Lung microvascular endothelial cell (primary cell): ENCODE data around the gene CNTNAP2. TPM values are rescaled to one million over a fixed set of nuclear protein-coding genes. Genes with fewer than 3 reads are reported as not detected.

ENCODE experiments used
- DNase-seq, 2 donors: peaks; one replicate each; pipeline versions ENCODE4 v3.0.0 to v3.0.0-alpha.2; 2010; ENCODE audit warnings: low read depth in 2 of 2
- total RNA-seq: library from RNA; depleted of rRNA; stranded (reverse); fragments of >200 nt; gene quantifications from 2 replicates; pipeline ENCODE4 v1.2.1, GENCODE V29; 2014

CNTNAP2 gene
- total RNA-seq, 1 donor from 2014 or later: under 0.01 TPM

- DNase-seq: no peak
These were observed 2057.8 kb downstream of the CNTNAP2 start for GRCh38 chr7:148174376-148174775.

DNA sequence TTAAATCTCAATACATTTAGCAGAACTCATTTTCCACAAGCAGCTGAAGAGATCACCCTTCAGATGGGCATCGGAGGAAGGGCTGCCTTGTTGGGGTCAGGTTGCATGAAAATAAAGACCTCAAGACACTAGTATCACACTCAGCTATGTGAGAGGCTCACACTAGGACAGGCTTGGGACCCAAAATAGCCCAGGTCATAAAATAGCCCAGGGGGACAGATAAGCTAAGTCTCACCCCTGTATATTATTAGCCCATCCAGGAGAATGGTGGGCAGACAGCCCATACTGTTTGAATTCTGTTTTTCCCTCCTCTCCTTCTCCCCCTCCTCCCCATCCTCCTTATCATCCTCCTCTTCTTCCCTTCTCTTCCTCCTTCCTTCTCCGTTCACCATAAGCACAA is 2058.9 kb downstream of the CNTNAP2 start:
- no peak for DNase-seq

- no peak for DNase-seq
These were observed 2061.4 kb downstream of the CNTNAP2 start for GRCh38 chr7:148177972-148178371.

GRCh38 chr7:148180075-148180474 is 2063.5 kb downstream of the CNTNAP2 start:
- DNase-seq: no peak

GRCh38 chr7:148182264-148182663 is 2065.7 kb downstream of the CNTNAP2 start:
- DNase-seq: no peak

- DNase-seq: no peak
These were observed 2068.4 kb downstream of the CNTNAP2 start for GRCh38 chr7:148185041-148185440.

DNA sequence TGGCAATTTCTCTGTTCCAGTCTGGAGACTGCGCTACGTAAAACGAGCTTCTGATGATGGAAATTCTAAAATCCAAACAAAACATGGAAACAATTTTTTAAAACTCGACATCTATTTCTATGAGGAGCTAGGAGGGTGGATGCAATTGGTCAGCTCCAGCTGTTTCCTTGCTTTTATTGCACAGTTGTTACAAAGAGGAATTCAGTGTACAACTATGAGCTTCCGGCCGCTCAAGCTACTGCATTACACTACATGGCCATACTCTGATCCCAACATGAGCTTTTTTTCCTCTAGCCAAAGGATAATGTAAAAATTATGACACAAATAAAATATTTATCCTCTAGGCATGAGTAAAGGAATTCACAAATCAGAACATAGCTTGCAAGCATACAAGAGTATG is 2070.9 kb downstream of the CNTNAP2 start:
- DNase-seq: no peak

DNA sequence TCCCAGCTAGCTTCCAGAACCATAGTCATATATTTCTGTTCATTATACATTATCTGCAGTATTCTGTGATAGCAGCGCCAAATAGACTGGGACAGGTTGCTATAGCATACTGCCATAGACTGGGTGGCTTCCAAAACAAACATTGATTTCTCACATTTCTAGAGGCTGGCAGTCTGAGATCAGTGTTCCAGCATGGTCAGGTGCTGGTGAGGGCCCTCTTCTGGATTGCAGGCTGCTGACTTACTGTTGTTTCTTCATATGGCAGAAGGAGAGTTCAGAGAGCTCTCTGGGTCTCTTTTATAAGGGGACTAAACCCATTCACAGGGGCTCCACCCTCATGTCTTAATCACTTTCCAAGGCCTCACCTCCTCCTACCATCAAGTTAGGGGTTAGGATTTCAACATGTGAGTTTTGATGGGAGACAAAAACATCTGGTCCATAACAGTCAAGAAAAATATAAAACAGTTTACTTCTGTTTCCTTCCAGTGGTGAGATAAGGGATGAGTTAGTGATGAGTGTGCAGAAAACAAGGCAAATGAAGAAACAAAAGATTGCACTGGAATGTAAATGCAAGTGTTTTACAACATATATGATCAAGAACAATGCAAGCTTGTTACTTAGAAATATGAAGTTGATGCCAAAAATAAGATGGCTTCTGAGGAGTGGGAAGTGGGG is 2074.9 kb downstream of the CNTNAP2 start:
- DNase-seq: no peak

- DNase-seq: no peak
These were observed 2075.9 kb downstream of the CNTNAP2 start for GRCh38 chr7:148192491-148192890.

- DNase-seq: no peak
These were observed 2085.4 kb downstream of the CNTNAP2 start for GRCh38 chr7:148201992-148202391.

GRCh38 chr7:148204639-148205304 is 2088.2 kb downstream of the CNTNAP2 start:
- DNase-seq: no peak

- DNase-seq: no peak
These were observed 2093.1 kb downstream of the CNTNAP2 start for GRCh38 chr7:148209643-148210190.

- no peak for DNase-seq
These were observed 2094.3 kb downstream of the CNTNAP2 start for GRCh38 chr7:148210804-148211325.

GRCh38 chr7:148211740-148212151 is 2095.1 kb downstream of the CNTNAP2 start:
- no peak for DNase-seq

DNA sequence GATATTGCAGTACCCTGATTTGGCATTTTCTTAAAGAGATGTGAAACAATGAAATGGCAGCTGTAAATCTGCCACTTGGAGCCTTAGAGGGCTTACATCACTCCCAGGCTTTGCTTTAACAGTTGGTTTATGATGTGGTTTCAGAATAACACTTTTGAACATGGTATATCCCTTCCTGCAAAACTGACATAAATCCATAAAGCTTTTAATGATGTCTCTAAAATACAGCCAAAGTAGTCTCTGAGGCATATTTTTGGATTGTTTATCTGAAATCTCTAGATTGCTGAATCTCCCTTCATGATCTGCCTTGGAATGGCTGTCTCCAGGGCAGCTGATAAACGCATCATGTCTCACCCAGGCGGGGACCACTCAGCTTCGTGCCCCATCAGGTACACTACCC is 2096.1 kb downstream of the CNTNAP2 start:
- no peak for DNase-seq

GRCh38 chr7:148214101-148214500 is 2097.5 kb downstream of the CNTNAP2 start:
- no peak for DNase-seq

GRCh38 chr7:148218603-148219002 is 2102.0 kb downstream of the CNTNAP2 start:
- no peak for DNase-seq

GRCh38 chr7:148222721-148223120 is 2106.1 kb downstream of the CNTNAP2 start:
- DNase-seq: no peak

- DNase-seq: no peak
These were observed 2106.6 kb downstream of the CNTNAP2 start for GRCh38 chr7:148223160-148223559.

DNA sequence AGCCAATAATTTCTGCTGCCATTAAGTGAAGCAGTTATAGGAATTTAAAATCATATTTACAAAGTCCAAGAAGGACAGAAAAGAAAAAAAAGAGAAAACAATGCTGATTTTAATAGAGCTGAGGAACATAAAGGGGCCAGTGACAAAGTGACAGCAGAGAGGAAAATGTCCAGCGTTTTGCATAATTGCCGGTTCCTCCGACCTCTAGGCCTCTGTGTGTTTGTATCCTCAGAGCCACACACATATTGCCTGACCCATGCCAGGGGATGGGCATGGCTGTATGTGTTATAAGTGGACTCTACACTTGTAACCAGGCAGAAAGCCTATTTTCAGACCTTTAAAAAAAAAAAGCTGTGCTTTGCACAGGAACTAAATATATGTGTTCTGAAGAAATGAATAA is 2107.1 kb downstream of the CNTNAP2 start:
- no peak for DNase-seq

DNA sequence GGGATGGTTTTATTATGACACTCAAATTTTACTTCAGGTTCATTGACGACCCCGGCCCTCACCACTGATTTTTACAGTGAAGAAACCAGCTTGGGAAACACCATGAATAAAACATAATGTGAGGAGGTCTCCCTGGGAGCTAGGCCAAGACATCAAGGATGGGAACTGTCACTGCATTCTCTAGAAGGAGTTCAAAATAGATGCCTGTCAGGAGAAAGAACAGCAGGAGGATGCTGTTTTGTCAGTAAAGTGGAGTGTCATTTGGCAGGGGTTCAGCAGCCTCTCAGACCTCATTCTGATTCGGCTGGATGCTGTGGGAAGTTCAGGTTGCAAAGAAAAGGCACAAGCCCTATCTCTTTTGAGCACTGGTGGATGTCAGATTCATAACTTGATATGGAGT is 2113.7 kb downstream of the CNTNAP2 start:
- DNase-seq: no peak

- no peak for DNase-seq
These were observed 2114.3 kb downstream of the CNTNAP2 start for GRCh38 chr7:148230883-148231282.

GRCh38 chr7:148232784-148233183 is 2116.2 kb downstream of the CNTNAP2 start:
- no peak for DNase-seq
